ENCODE results near the gene TNRC6C.

Gene TNRC6C

GRCh38 chr17:78027121-78027520 lies 68.6 kb downstream of the TNRC6C start:
- CTCF ChIA-PET, result interaction anchor here (2.1 to 2.4 kb wide), 2 partner anchors 14 to 58 kb away, joined by 7 to 10 read pairs; no protein-coding TSS in a partner anchor
- no peak for DNase-seq (ENCODE audit: extremely low spot score)
- no peak for TF ChIP-seq CTCF (IDR thresholded peaks at IDR 0.05; ENCODE audit: control extremely low read depth, extremely low read depth, low read depth, missing control alignments)
- POLR2A ChIA-PET, result no interaction called here

- ChIA-PET POLR2A (no interaction called here), CTCF (interaction anchor here (3.4 to 4.8 kb wide), 2 partner anchors 10 to 15 kb away, joined by 23 to 40 read pairs; no protein-coding TSS in a partner anchor)
- DNase-seq (ENCODE audit: extremely low spot score), result no peak
- TF ChIP-seq CTCF (IDR thresholded peaks at IDR 0.05; ENCODE audit: control extremely low read depth, extremely low read depth, low read depth, missing control alignments), result no peak
These were observed 71.2 kb downstream of the TNRC6C start for GRCh38 chr17:78029697-78030096.

GRCh38 chr17:78031435-78031834 lies 72.9 kb downstream of the TNRC6C start:
- TF ChIP-seq CTCF (IDR thresholded peaks at IDR 0.05; ENCODE audit: control extremely low read depth, extremely low read depth, low read depth, missing control alignments), result no peak
- ChIA-PET POLR2A (no interaction called here), CTCF (interaction anchor here (1.5 to 4.8 kb wide), 4 partner anchors 9 to 391 kb away, joined by 3 to 40 read pairs (median 18); no protein-coding TSS in a partner anchor)
- DNase-seq (ENCODE audit: extremely low spot score), result no peak

GRCh38 chr17:78032166-78032565 lies 73.7 kb downstream of the TNRC6C start:
- TF ChIP-seq CTCF (IDR thresholded peaks at IDR 0.05; ENCODE audit: control extremely low read depth, extremely low read depth, low read depth, missing control alignments), result no peak
- DNase-seq (ENCODE audit: extremely low spot score), result no peak
- POLR2A ChIA-PET, result no interaction called here
- CTCF ChIA-PET, result interaction anchor here (1.5 to 4.8 kb wide), 4 partner anchors 9 to 390 kb away, joined by 3 to 40 read pairs (median 18); no protein-coding TSS in a partner anchor

- ChIA-PET CTCF (interaction anchor here (1.3 to 3.6 kb wide), 3 partner anchors 11 to 21 kb away, joined by 4 to 18 read pairs (median 17); no protein-coding TSS in a partner anchor), POLR2A (no interaction called here)
- TF ChIP-seq CTCF (IDR thresholded peaks at IDR 0.05; ENCODE audit: control extremely low read depth, extremely low read depth, low read depth, missing control alignments), result no peak
- DNase-seq (ENCODE audit: extremely low spot score), result no peak
These were observed 76.1 kb downstream of the TNRC6C start for GRCh38 chr17:78034429-78035091.

- CTCF ChIA-PET, result interaction anchor here (1.1 to 3.6 kb wide), 3 partner anchors 11 to 23 kb away, joined by 3 to 17 read pairs (median 8); no protein-coding TSS in a partner anchor
- no peak for DNase-seq (ENCODE audit: extremely low spot score)
- POLR2A ChIA-PET, result no interaction called here
- no peak for TF ChIP-seq CTCF (IDR thresholded peaks at IDR 0.05; ENCODE audit: control extremely low read depth, extremely low read depth, low read depth, missing control alignments)
These were observed 78.8 kb downstream of the TNRC6C start for GRCh38 chr17:78037280-78037679.
